Body of pancreas (tissue), 4 donors: Measurements from ENCODE around the gene STIL. TPM values are rescaled to one million over a fixed set of nuclear protein-coding genes. Genes with fewer than 3 reads are reported as not detected.
"Not testable (repeated sequence)": the region's sequence is repeated elsewhere in the genome, so short reads cannot be mapped to it uniquely, and the experiment has no call there.

Experiments
- ATAC-seq: fragments of 150-250 bp; one replicate; pipeline ENCODE4 v1.9.1; 2016
- DNase-seq, 4 donors: peaks; one replicate each; pipeline ENCODE4 v3.0.0-alpha.2; 2019
- H3K27ac ChIP-seq, 4 donors: fragments of 200-600 bp; sonication (generic); 1 replicate in 3 of 4; 2 replicates in 1 of 4; pipeline versions ENCODE4 v1.5.1 to v1.6.1; 2016 to 2019; ENCODE audit warnings: mild to moderate bottlenecking in 1 of 4, mixed read lengths in 1 of 4, moderate library complexity in 1 of 4
- H3K27me3 ChIP-seq, 2 donors: fragments of 200-600 bp; sonication (generic); one replicate each; pipeline ENCODE4 v1.6.0; 2016; ENCODE audit warnings: mild to moderate bottlenecking in 1 of 2
- H3K36me3 ChIP-seq, 2 donors: fragments of 200-600 bp; sonication (generic); replicated peaks in 1 of 2; 2 replicates each; pipeline ENCODE4 v1.5.1; 2016; ENCODE audit warnings: low read depth in 2 of 2; ENCODE audit not compliant: insufficient read depth in 1 of 2
- H3K4me1 ChIP-seq: fragments of 200-600 bp; sonication (generic); one replicate; pipeline ENCODE4 v1.6.0; 2016
- H3K4me3 ChIP-seq, 2 donors: fragments of 200-600 bp; sonication (generic); 1 replicate in 1 of 2; 2 replicates in 1 of 2; pipeline ENCODE4 v1.5.1; 2016 to 2019
- H3K9me3 ChIP-seq, 3 donors: fragments of 200-600 bp; sonication (generic); 1 replicate in 2 of 3; 2 replicates in 1 of 3; pipeline ENCODE4 v1.5.1; 2016
- POLR2A ChIP-seq, 3 donors: fragments of 450-650 bp; IDR thresholded peaks; one replicate each; pipeline ENCODE4 v1.6.1; 2016; ENCODE audit warnings: antibody characterized with exemption in 3 of 3, mild to moderate bottlenecking in 2 of 3
- WGBS, 2 donors: methylation state at CpG; one replicate each; pipeline ENCODE4 v1.1.5; 2017; 5-methylcytosine and 5-hydroxymethylcytosine counted together
- intact Hi-C: fragments of 100-400 bp; cut with DNase I; formaldehyde crosslinking; loops from one replicate; pipeline ENCODE4 v1.15.1; 2023
- total RNA-seq, 2 donors: library from RNA; depleted of rRNA; stranded (reverse); fragments of >200 nt; gene quantifications; one replicate each; pipeline ENCODE4 v1.1.0, GENCODE V29; 2016
- TF ChIP-seq, protein P1 (sequence below), 7 experiments: fragments of 450-650 bp in 4 of 7; fragments of 200-600 bp in 3 of 7; sonication (generic) in 3 of 7; IDR thresholded peaks; one replicate each; pipeline ENCODE4 v1.5.1; 2016 to 2019; ENCODE audit warnings: antibody characterized with exemption in 7 of 7

Gene STIL
- total RNA-seq, 2 donors from 2014 or later = 0.52 TPM; not detected in 1

DNA sequence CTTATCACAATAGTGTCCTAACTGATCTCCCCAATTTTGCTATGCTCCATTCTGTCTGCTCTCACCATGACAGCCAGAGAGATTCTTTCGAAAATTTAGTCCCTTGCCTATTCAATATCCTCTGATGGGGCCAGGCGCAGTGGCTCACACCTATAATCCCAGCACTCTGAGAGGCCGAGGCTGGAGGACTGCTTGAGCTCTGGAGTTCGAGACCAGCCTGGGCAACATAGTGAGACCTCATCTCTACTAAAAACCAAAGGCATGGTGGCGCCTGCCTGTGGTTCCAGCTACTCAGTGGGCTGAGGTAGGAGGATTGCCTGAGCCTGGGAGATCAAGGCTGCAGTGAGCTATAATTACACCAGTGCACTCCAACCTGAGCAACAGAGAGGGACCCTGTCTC lies 108.0 kb downstream of the STIL start:
- H3K36me3 ChIP-seq = no peaks in the 10 kb centered on the region
- 74% methylated on average over 5 of the region's 5 CpGs for WGBS, 2 donors
- no peaks in the 10 kb centered on the region for H3K4me1 ChIP-seq
- intact Hi-C loops = no loop called here
- no peaks in the 10 kb centered on the region for H3K27me3 ChIP-seq
- H3K9me3 ChIP-seq = no peaks in the 10 kb centered on the region
- no peak overlapping the region for H3K27ac ChIP-seq
- no peak for DNase-seq
- no peak for ATAC-seq
- H3K4me3 ChIP-seq = no peak overlapping the region
- TF ChIP-seq, protein P1, sequence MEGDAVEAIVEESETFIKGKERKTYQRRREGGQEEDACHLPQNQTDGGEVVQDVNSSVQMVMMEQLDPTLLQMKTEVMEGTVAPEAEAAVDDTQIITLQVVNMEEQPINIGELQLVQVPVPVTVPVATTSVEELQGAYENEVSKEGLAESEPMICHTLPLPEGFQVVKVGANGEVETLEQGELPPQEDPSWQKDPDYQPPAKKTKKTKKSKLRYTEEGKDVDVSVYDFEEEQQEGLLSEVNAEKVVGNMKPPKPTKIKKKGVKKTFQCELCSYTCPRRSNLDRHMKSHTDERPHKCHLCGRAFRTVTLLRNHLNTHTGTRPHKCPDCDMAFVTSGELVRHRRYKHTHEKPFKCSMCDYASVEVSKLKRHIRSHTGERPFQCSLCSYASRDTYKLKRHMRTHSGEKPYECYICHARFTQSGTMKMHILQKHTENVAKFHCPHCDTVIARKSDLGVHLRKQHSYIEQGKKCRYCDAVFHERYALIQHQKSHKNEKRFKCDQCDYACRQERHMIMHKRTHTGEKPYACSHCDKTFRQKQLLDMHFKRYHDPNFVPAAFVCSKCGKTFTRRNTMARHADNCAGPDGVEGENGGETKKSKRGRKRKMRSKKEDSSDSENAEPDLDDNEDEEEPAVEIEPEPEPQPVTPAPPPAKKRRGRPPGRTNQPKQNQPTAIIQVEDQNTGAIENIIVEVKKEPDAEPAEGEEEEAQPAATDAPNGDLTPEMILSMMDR (IDR thresholded peaks at IDR 0.05) = no peak
- TF ChIP-seq POLR2A (IDR thresholded peaks at IDR 0.05) = no peak

DNA sequence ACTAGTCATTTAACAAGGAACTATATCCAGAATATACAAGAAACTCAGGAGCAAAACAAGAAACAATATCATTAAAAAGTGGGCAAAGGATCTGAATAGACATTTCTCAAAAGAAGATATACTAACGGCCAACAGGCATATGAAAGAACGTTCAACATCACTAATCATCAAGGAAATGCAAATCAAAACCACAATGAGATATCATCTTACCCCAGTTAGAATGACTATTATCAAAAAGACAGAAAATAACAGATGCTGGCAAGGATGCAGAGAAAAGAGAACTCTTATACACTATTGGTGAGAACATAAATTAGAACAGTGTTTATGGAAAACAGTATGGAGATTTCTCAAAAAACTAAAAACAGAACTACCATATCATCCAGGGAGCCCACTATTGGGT lies 110.4 kb downstream of the STIL start:
- 23 to 53% methylated on average over 2 of the region's 2 CpGs for WGBS, 2 donors
- H3K4me3 ChIP-seq, intact Hi-C loops, H3K4me1 ChIP-seq, H3K27me3 ChIP-seq, ATAC-seq, H3K9me3 ChIP-seq, DNase-seq, H3K27ac ChIP-seq, H3K36me3 ChIP-seq: not testable (repeated sequence)

DNA sequence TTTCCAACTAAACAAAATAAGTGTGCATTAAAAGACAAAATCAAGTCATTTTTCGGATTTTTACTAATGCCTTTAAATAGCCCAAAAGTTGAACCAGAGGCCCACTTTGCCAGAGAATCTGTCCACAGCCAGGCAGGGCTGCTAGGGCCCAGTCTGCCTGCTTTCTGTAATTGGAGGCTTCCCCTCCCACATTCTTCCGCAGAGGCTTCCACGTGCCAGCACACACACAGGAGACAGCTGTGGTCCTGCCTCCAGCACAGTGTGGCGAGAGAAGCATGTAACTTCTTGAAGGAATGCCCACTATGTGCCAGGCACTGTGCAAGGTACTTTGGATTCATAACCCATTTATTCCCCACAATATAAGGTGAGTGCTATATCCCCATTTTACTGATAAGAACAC lies 112.8 kb downstream of the STIL start:
- Histone ChIP-seq H3K4me1 (no peaks in the 10 kb centered on the region), H3K36me3 (no peaks in the 10 kb centered on the region), H3K27me3 (peaks cover 0 to 4% of the 10 kb centered on the region in 2 donors), H3K4me3 (no peak overlapping the region), H3K9me3 (no peaks in the 10 kb centered on the region), H3K27ac (no peak overlapping the region)
- DNase-seq (no peak), ATAC-seq (no peak)
- 46 to 49% methylated on average over 4 of the region's 4 CpGs for WGBS, 2 donors
- TF ChIP-seq POLR2A (IDR thresholded peaks at IDR 0.05) = no peak
- TF ChIP-seq, protein P1 (IDR thresholded peaks at IDR 0.05) = no peak
- intact Hi-C loops = no loop called here

Other genes with a start within 250 kb of the STIL start
- gene CYP4Z1, start 246.9 kb downstream of the STIL start, total RNA-seq = 1 to 10 TPM in 1 of 2 donors, under 1 TPM in 1; 0.52 to 2.3 TPM
- gene CYP4A22, start 176.7 kb downstream of the STIL start, total RNA-seq = not detected
- 10 to 100 TPM; 54.2 to 56.4 TPM for gene PDZK1IP1, start 124.1 kb downstream of the STIL start, total RNA-seq
- gene TAL1, start 81.9 kb downstream of the STIL start, total RNA-seq = 1 to 10 TPM; 2.3 to 2.6 TPM
- 10 to 100 TPM; 62.0 to 70.3 TPM for gene CMPK1, start 19.6 kb upstream of the STIL start, total RNA-seq
- gene FOXE3, start 102.1 kb upstream of the STIL start, total RNA-seq = not detected
- under 1 TPM in 1 of 2 donors, not detected in 1; 0.26 TPM for gene FOXD2, start 123.9 kb upstream of the STIL start, total RNA-seq